Mucosa of descending colon (tissue), 3 donors: Measurements from ENCODE around the gene SCAMP2. TPM values are rescaled to one million over a fixed set of nuclear protein-coding genes. Genes with fewer than 3 reads are reported as not detected.
A peak's percentile ranks its signal among the peaks of the same experiment; 100 is the strongest.

Experiments
- ATAC-seq: fragments of 200-7000 bp; cut with Tn5 transposase; one replicate; pipeline ENCODE4 v1.9.1; 2020; ENCODE audit warnings: mild to moderate bottlenecking, moderate library complexity
- DNase-seq, 3 donors: peaks; one replicate each; pipeline ENCODE4 v3.0.0-alpha.2; 2020
- H3K36me3 ChIP-seq: fragments of 200-600 bp; one replicate; pipeline ENCODE4 v1.8.0; 2021; ENCODE audit warnings: low read depth, mild to moderate bottlenecking
- H3K4me1 ChIP-seq: fragments of 200-600 bp; one replicate; pipeline ENCODE4 v1.8.0; 2021; ENCODE audit warnings: low read depth, mild to moderate bottlenecking
- H3K4me3 ChIP-seq: fragments of 200-600 bp; one replicate; pipeline ENCODE4 v1.8.0; 2021; ENCODE audit warnings: mild to moderate bottlenecking
- H3K9me3 ChIP-seq: fragments of 200-600 bp; one replicate; pipeline ENCODE4 v1.8.0; 2021; ENCODE audit warnings: mild to moderate bottlenecking
- intact Hi-C, 2 donors: fragments of 100-400 bp; cut with DNase I in 1 of 2; cut with micrococcal nuclease in 1 of 2; formaldehyde crosslinking; loops; one replicate each; pipeline versions ENCODE4 v1.11.0 to v1.11.1; 2022; cut with DNase I, micrococcal nuclease
- total RNA-seq, 3 donors: library from RNA; stranded (reverse); fragmentation: NEBNext Ultra II Directional in 2 of 3; extraction: Animal tissue kit (Norgen Biotek cat#: 25700) in 2 of 3; gene quantifications; one replicate each; pipeline versions ENCODE4 v1.2.1 to v1.2.4, GENCODE V29; 2021 to 2023
- TF ChIP-seq, protein P1 (sequence below): fragments of 200-600 bp; IDR thresholded peaks from one replicate; pipeline ENCODE4 v1.8.0; 2022; ENCODE audit warnings: antibody characterized with exemption, mild to moderate bottlenecking
- donor health status: DM: no; HTN: no; CAD: no; lungs with moderate emphysema.
- donor health status: DM: no; HTN: no; CAD: no.
- donor health status: DM: no; HTN: yes; CAD: no.

Gene SCAMP2
- total RNA-seq, 3 donors from 2014 or later: 125 to 236 (median 218) TPM

DNA sequence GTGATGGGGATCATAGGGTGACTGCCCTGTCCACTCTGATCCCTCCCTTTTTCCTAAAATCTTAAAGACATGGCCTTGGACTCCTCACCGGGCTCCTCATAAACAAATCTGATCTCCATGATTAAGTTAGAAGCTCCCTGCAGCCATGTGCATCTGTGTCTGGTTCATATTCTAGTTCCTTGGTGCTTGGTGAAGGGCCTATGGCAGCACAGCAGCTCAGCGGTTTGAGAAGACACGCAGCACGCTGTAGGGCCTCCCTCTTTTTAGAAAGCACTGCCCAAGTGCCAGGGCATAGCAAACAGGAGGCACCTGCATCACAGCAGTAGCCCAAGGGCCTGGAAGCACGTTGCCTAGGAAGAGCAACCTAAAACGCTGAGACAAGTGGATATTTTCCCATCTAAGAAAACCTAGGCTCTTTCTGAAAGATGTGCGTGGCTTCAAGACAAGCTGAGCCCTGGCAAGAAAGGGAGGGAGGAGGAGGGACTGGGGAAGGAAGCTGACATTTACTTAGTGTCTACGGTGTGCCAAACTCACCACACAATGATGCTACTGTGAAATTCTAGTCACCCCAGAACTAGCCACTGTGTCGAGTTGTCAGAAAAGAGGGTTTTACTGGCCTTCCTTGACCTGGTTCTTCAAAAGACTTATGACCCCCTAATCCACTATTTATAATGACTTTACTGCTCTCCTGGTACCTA is 15.3 kb downstream of the SCAMP2 start:
- H3K9me3 ChIP-seq: no peaks in the 10 kb centered on the region
- no peak overlapping the region for H3K4me3 ChIP-seq
- H3K4me1 ChIP-seq: peaks cover 49% of the 10 kb centered on the region
- TF ChIP-seq, protein P1, sequence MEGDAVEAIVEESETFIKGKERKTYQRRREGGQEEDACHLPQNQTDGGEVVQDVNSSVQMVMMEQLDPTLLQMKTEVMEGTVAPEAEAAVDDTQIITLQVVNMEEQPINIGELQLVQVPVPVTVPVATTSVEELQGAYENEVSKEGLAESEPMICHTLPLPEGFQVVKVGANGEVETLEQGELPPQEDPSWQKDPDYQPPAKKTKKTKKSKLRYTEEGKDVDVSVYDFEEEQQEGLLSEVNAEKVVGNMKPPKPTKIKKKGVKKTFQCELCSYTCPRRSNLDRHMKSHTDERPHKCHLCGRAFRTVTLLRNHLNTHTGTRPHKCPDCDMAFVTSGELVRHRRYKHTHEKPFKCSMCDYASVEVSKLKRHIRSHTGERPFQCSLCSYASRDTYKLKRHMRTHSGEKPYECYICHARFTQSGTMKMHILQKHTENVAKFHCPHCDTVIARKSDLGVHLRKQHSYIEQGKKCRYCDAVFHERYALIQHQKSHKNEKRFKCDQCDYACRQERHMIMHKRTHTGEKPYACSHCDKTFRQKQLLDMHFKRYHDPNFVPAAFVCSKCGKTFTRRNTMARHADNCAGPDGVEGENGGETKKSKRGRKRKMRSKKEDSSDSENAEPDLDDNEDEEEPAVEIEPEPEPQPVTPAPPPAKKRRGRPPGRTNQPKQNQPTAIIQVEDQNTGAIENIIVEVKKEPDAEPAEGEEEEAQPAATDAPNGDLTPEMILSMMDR: no peak
- ATAC-seq (peak; percentile 28), DNase-seq (no peak)
- intact Hi-C loops: no loop called here
- peaks cover 6% of the 10 kb centered on the region for H3K36me3 ChIP-seq

DNA sequence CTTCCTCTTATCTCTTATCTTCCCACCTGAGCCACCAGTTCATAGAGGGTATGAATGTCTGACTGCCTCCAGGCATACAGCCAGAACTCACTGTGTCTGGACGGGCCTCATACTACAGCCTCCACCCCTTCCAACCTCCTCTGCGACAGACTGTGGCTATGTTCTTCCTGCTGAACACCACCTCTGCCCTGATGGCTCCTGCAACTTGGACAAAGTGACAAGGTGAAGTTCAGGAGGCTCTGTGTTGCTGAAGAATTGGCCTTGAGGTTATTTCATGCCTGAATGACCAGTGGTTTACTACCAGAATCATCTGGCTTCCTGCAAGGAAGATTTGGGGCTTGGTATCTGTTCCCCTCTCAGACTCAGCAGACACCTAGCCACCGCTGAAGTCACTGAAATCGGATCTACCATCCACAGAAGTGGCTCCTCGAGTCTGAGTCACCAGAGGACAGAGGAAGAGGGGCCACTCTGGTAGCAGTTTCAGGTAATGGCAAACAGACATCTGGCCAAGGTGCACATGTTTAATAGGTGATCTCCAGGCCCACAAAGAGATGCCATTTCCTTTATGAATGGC is 16.0 kb downstream of the SCAMP2 start:
- DNase-seq (peak in 2 of 3 donors; percentile 71 to 77), ATAC-seq (peak; percentile 93)
- TF ChIP-seq, protein P1: no peak
- Histone ChIP-seq H3K4me3 (no peak overlapping the region), H3K36me3 (peaks cover 13% of the 10 kb centered on the region), H3K9me3 (no peaks in the 10 kb centered on the region), H3K4me1 (peaks cover 49% of the 10 kb centered on the region)
- intact Hi-C loops: no loop called here

DNA sequence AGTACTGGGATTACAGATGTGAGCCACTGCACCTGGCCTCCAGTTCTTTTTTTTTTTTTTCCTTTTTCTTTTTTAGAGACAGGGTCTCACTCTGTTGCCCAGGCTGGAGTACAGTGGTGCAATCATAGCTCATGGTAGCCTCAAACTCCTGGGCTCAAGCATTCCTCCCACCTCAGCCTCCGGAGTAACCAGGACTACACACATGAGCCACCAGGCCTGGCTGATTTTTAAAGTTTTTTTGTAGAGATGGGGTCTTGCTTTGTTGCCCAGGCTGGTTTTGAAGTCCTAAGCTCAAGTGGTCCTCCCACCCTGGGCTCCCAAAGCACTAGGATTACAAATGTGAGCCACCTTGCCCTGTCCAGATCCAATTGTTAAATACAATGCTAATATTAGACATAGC is 16.6 kb downstream of the SCAMP2 start:
- TF ChIP-seq, protein P1: no peak
- H3K4me1 ChIP-seq: peaks cover 48% of the 10 kb centered on the region
- H3K36me3 ChIP-seq: peaks cover 17% of the 10 kb centered on the region
- no peaks in the 10 kb centered on the region for H3K9me3 ChIP-seq
- intact Hi-C loops: no loop called here
- ATAC-seq (no peak), DNase-seq (no peak)
- no peak overlapping the region for H3K4me3 ChIP-seq

DNA sequence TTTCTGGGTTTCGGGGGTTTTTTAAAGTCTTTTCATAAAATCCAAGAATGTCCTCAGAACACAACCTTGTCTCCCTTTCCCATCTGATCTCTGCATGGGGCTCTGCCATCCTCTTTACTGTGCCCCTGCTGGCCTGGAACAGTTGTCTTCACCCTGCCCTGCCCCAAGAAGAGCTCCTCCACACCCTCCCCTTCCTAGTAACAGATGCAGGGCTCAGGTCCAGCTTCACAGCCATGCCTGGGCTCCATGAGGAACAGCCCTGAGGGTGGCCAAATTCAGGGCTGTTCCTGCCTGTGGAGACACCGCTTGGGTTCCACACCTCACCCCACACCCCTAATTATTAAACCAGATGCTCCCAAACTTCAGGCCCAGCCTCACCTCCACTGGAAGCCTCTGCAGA is 17.3 kb downstream of the SCAMP2 start:
- intact Hi-C loops: no loop called here
- ATAC-seq (no peak), DNase-seq (no peak)
- Histone ChIP-seq H3K4me3 (no peak overlapping the region), H3K36me3 (peaks cover 22% of the 10 kb centered on the region), H3K9me3 (no peaks in the 10 kb centered on the region), H3K4me1 (peaks cover 43% of the 10 kb centered on the region)
- TF ChIP-seq, protein P1: no peak

DNA sequence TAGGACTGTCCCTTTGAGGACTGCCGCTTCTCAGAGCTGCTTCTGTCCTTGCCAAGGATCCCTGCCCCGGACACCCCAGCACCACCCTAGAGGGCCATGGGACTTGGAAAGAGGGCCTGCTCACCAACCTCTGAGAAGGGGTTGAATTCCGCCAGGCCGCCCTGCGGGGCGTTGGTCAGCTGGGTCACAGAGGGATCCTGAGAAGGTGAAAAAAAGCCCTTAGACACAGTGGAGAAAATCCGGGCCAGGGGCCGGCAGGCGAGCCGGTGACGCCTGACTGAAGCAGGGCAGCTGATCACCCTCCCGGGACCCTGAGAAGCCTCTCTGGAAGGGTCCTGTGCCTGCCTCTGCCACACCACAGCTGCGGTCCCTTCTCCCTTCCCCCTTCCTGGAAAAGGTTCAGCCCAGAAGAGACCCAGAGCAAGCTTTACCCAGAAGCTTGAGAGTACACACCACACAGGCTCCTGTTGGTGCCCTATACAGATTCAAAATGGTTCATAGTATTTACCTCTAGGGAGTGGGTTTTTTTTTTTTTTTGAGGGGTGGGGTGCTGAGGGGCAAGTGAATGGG is 18.6 kb downstream of the SCAMP2 start:
- ATAC-seq: no peak
- TF ChIP-seq, protein P1: no peak
- Histone ChIP-seq H3K9me3 (no peaks in the 10 kb centered on the region), H3K4me3 (no peak overlapping the region), H3K36me3 (peaks cover 23% of the 10 kb centered on the region), H3K4me1 (peaks cover 40% of the 10 kb centered on the region)
- intact Hi-C loops: no loop called here
- DNase-seq: no peak
